T-cell (primary cell): ENCODE measurements around the gene ZC2HC1C. TPM values are rescaled to one million over a fixed set of nuclear protein-coding genes. Genes with fewer than 3 reads are reported as not detected.

Source experiments
- ATAC-seq, 4 experiments: fragments of 200-7000 bp in 3 of 4; fragments of 150-1000 bp in 1 of 4; cut with Tn5 transposase; replicated peaks in 1 of 4; 1 replicate in 3 of 4; 2 replicates in 1 of 4; pipeline ENCODE4 v1.10.0; 2021; ENCODE audit warnings: moderate library complexity in 3 of 4, mild to moderate bottlenecking in 2 of 4, moderate number of reproducible peaks in 1 of 4
- CTCF ChIA-PET, 2 donors: fragments of 300-600 bp; sonication (Branson Sonifier 250); formaldehyde crosslinking; loops; one replicate each; lab custom pipeline; 2022; ENCODE audit warnings: antibody characterized with exemption in 2 of 2; lab: Charles Lee
- POLR2A ChIA-PET, 2 donors: fragments of 300-600 bp; sonication (Branson Sonifier 250); formaldehyde crosslinking; loops; one replicate each; lab custom pipeline; 2022; ENCODE audit warnings: antibody characterized with exemption in 2 of 2; lab: Charles Lee
- DNase-seq, 35 experiments: peaks; one replicate each; pipeline versions ENCODE4 v3.0.0 to v3.0.0-alpha.2; 2013 to 2023
- H3K27ac ChIP-seq: one replicate; pipeline ENCODE4 v1.5.1; 2013; ENCODE audit warnings: low read length
- H3K27me3 ChIP-seq, 2 experiments: replicated peaks in 1 of 2; 1 replicate in 1 of 2; 2 replicates in 1 of 2; pipeline versions ENCODE4 v1.6.1 to v1.7.0; 2013; ENCODE audit warnings: low read length in 1 of 2, mixed read lengths in 1 of 2; ENCODE audit not compliant: control insufficient read depth in 2 of 2, insufficient read depth in 2 of 2; ENCODE audit errors: extremely low read depth in 1 of 2
- H3K36me3 ChIP-seq, 2 donors: 1 replicate in 1 of 2; 2 replicates in 1 of 2; pipeline versions ENCODE4 v1.6.1 to v1.7.0; 2013; ENCODE audit warnings: low read length in 1 of 2; ENCODE audit not compliant: control insufficient read depth in 2 of 2, insufficient read depth in 1 of 2; ENCODE audit errors: extremely low read depth in 1 of 2
- H3K4me1 ChIP-seq, 2 experiments: 1 replicate in 1 of 2; 2 replicates in 1 of 2; pipeline versions ENCODE4 v1.6.1 to v1.7.0; 2013; ENCODE audit warnings: low read length in 2 of 2, mixed read lengths in 1 of 2; ENCODE audit not compliant: insufficient read depth in 2 of 2, control insufficient read depth in 1 of 2; ENCODE audit errors: extremely low read depth in 1 of 2
- H3K4me3 ChIP-seq, 2 donors: 1 replicate in 1 of 2; 2 replicates in 1 of 2; pipeline versions ENCODE4 v1.5.1 to v1.7.0; 2013; ENCODE audit warnings: mild to moderate bottlenecking in 2 of 2, low read length in 1 of 2, moderate library complexity in 1 of 2; ENCODE audit not compliant: control insufficient read depth in 1 of 2; ENCODE audit errors: extremely low read depth in 1 of 2
- H3K9me3 ChIP-seq: 2 replicates; pipeline ENCODE4 v1.7.0; 2013
- H3K27ac Mint-ChIP-seq, 2 donors: one replicate each; pipeline ENCODE4 v1.8.0; 2020 to 2021; ENCODE audit warnings: mild to moderate bottlenecking in 2 of 2, mixed read lengths in 2 of 2
- H3K27me3 Mint-ChIP-seq, 2 donors: one replicate each; pipeline ENCODE4 v1.8.0; 2021 to 2022; ENCODE audit warnings: mixed read lengths in 2 of 2
- H3K36me3 Mint-ChIP-seq: one replicate; pipeline ENCODE4 v1.8.0; 2021; ENCODE audit warnings: mixed read lengths
- H3K4me1 Mint-ChIP-seq, 3 donors: one replicate each; pipeline ENCODE4 v1.8.0; 2020 to 2022; ENCODE audit warnings: mixed read lengths in 3 of 3, mild to moderate bottlenecking in 1 of 3
- H3K4me3 Mint-ChIP-seq, 3 donors: one replicate each; pipeline ENCODE4 v1.8.0; 2020 to 2022; ENCODE audit warnings: mild to moderate bottlenecking in 3 of 3, mixed read lengths in 3 of 3, moderate library complexity in 3 of 3
- H3K9me3 Mint-ChIP-seq, 3 donors: one replicate each; pipeline ENCODE4 v1.8.0; 2020 to 2022; ENCODE audit warnings: mixed read lengths in 3 of 3
- WGBS: methylation state at CpG from one replicate; pipeline ENCODE4 v1.1.5; 2013; ENCODE audit warnings: missing lambda C conversion rate; ENCODE audit not compliant: insufficient coverage; 5-methylcytosine and 5-hydroxymethylcytosine counted together
- total RNA-seq, 35 experiments: library from RNA in 6 of 35; stranded (reverse) in 6 of 35; fragments of 120-200 nt in 1 of 35; gene quantifications; one replicate each; pipeline versions ENCODE4 v1.2.1 to v1.2.4 and lab custom pipeline; 2013 to 2026

The ZC2HC1C gene
- total RNA-seq, 5 donors from 2014 or later (not counting 1 experiment from before 2014, with no cell fraction given), result 0.36 to 1.3 (median 0.56) TPM; not detected in 1

DNA sequence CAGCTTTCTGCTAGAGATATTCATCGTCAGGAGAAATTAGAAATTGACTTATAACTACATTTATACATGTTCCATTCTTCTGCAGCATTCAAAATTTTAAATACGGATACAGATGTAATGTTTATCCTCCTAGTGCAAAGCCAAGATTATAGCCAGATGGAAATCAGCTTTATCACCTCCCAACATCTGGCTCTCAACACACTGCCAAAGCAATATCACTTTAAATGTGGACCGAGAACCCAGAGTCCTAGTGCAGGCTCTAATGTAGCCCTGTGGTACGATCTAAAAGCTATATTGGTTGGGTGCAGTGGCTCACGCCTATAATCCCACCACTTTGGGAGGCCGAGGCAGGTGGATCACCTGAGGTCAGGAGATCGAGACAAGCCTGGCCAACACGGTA, 24.7 kb upstream of the ZC2HC1C start:
- ATAC-seq, result no peak
- CTCF ChIA-PET, result no interaction called here
- POLR2A ChIA-PET, result interaction anchor here in 1 of 2 donors (0.5 kb wide), 1 partner anchor 143 kb away, joined by 5 read pairs; no protein-coding TSS in a partner anchor
- WGBS, result 40% methylated on average over 1 of the region's 8 CpGs
- H3K4me1 ChIP-seq, result peaks cover 2 to 4% of the 10 kb centered on the region in 2 experiments
- peaks cover 4 to 18% of the 10 kb centered on the region in 2 donors for H3K36me3 ChIP-seq
- Mint-ChIP-seq H3K36me3 (peaks cover 31% of the 10 kb centered on the region), H3K4me1 (peaks cover 48 to 53% (median 52%) of the 10 kb centered on the region in 3 donors), H3K27me3 (no peaks in the 10 kb centered on the region), H3K9me3 (no peaks in the 10 kb centered on the region), H3K27ac (no peak overlapping the region), H3K4me3 (no peak overlapping the region)
- H3K9me3 ChIP-seq, result peaks cover 2% of the 10 kb centered on the region
- no peak overlapping the region for H3K4me3 ChIP-seq
- no peak for DNase-seq
- no peaks in the 10 kb centered on the region for H3K27me3 ChIP-seq
- H3K27ac ChIP-seq, result no peak overlapping the region

DNA sequence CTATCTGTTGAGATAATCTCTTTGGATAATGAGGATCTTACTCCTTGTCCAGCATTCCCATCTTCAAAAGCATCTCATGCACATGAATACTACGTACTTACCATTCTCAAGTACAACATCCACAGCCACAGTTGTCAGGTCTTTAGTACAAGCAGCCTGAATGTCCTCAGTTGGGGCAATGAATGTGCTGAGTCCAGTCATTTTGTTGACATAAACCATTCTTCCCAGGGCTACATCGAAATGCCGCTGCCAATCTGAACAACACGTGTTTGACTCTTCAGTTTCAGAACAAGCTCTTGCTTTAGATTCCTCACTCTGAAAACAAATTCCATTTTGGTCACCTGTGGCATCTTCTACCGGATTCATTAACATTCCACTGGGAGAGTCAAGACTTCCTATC, 23.2 kb upstream of the ZC2HC1C start:
- Histone ChIP-seq H3K27me3 (no peaks in the 10 kb centered on the region), H3K4me3 (no peak overlapping the region), H3K36me3 (peaks cover under 1 to 11% of the 10 kb centered on the region in 2 donors), H3K4me1 (peaks cover 2 to 13% of the 10 kb centered on the region in 2 experiments), H3K27ac (no peak overlapping the region), H3K9me3 (peaks cover 2% of the 10 kb centered on the region)
- no peak overlapping the region for H3K4me3 Mint-ChIP-seq
- no peak overlapping the region for H3K27ac Mint-ChIP-seq
- peaks cover 27% of the 10 kb centered on the region for H3K36me3 Mint-ChIP-seq
- H3K4me1 Mint-ChIP-seq, result peaks cover 60 to 65% (median 65%) of the 10 kb centered on the region in 3 donors
- CTCF ChIA-PET, result no interaction called here
- 100% methylated on average over 3 of the region's 5 CpGs for WGBS
- POLR2A ChIA-PET, result no interaction called here
- no peaks in the 10 kb centered on the region for H3K9me3 Mint-ChIP-seq
- no peak for ATAC-seq
- no peak for DNase-seq
- no peaks in the 10 kb centered on the region for H3K27me3 Mint-ChIP-seq

DNA sequence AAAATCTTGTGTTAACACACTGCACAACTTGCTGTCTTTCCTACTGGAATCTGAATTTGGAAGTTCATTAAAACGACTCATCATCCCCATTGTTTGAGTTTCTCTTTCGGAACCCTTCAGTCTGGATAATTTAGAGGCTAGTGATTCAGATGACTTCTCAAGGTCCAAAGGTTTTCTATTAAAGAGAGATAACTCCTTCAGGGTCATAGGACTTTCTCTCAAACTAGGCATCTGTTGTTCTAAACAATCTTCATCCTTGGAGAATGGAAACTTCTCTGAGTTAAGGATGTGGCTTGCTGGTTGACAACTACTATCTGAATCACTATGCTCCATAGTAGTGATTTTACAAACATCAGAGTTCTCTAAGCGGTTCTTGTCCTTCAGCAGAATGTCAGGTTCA, 22.5 kb upstream of the ZC2HC1C start:
- Histone ChIP-seq H3K36me3 (peaks cover 0 to 9% of the 10 kb centered on the region in 2 donors), H3K4me3 (no peak overlapping the region), H3K27me3 (no peaks in the 10 kb centered on the region), H3K9me3 (peaks cover 2% of the 10 kb centered on the region), H3K27ac (no peak overlapping the region), H3K4me1 (peaks cover 2 to 17% of the 10 kb centered on the region in 2 experiments)
- DNase-seq, result no peak
- Mint-ChIP-seq H3K36me3 (peaks cover 26% of the 10 kb centered on the region), H3K9me3 (no peaks in the 10 kb centered on the region), H3K27me3 (no peaks in the 10 kb centered on the region), H3K4me3 (no peak overlapping the region), H3K4me1 (peaks cover 65 to 70% (median 66%) of the 10 kb centered on the region in 3 donors), H3K27ac (no peak overlapping the region)
- POLR2A ChIA-PET, result interaction anchor here in 1 of 2 donors (0.6 kb wide), 1 partner anchor 105 kb away, joined by 4 read pairs; no protein-coding TSS in a partner anchor
- ATAC-seq, result no peak
- WGBS, result no CpG with 5 or more reads among the region's 3 CpGs
- CTCF ChIA-PET, result no interaction called here

DNA sequence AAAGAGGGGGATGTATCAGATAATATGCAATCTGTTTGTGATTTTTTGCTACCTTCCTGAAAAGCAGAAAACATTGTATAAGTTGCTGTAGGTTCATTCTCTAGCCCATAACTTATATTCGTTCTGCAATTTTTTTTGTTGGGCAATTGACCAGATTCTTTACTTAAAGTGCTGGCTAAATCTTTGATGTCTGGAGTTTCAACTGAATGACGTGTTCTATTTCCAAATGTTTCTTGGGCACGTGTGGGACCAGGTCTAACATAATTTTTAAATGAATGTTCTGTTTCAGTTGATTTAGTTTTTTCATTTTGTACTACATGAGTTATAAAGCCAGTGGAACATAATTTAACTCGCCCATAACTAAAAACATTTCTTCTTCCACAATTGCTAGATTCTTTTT, 21.9 kb upstream of the ZC2HC1C start:
- H3K27me3 ChIP-seq, result no peaks in the 10 kb centered on the region
- H3K4me1 ChIP-seq, result peaks cover 2 to 17% of the 10 kb centered on the region in 2 experiments
- Mint-ChIP-seq H3K27me3 (no peaks in the 10 kb centered on the region), H3K4me1 (peaks cover 64 to 70% (median 68%) of the 10 kb centered on the region in 3 donors), H3K4me3 (no peak overlapping the region), H3K27ac (no peak overlapping the region), H3K36me3 (peaks cover 23% of the 10 kb centered on the region), H3K9me3 (no peaks in the 10 kb centered on the region)
- WGBS, result no CpG with 5 or more reads among the region's 4 CpGs
- no peak overlapping the region for H3K4me3 ChIP-seq
- H3K36me3 ChIP-seq, result peaks cover 0 to 6% of the 10 kb centered on the region in 2 donors
- peaks cover 2% of the 10 kb centered on the region for H3K9me3 ChIP-seq
- DNase-seq, result no peak
- ATAC-seq, result no peak
- CTCF ChIA-PET, result no interaction called here
- POLR2A ChIA-PET, result no interaction called here
- no peak overlapping the region for H3K27ac ChIP-seq

DNA sequence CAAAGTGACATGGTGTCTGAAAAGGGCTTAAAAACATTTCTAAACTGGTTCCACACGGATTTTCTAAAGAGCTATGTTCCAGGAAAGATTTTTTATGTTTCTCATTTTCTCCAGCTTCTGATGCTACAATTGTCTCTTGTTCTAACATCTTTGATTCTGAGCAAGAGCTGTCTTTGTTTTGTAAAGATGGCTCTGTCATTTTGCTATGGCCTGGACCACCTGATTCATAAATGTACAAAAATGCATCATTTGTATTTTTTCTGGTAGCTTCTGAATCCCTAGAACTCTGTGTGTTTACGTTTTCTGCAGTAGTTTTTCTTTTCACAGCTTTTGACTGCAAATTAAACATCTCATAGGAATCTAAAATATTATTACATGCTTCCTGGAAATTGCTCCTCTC, 21.3 kb upstream of the ZC2HC1C start:
- H3K9me3 ChIP-seq, result peaks cover 2% of the 10 kb centered on the region
- H3K4me3 ChIP-seq, result no peak overlapping the region
- DNase-seq (no peak), ATAC-seq (no peak)
- Mint-ChIP-seq H3K4me3 (no peak overlapping the region), H3K36me3 (peaks cover 23% of the 10 kb centered on the region), H3K27ac (no peak overlapping the region), H3K4me1 (peaks cover 64 to 70% (median 68%) of the 10 kb centered on the region in 3 donors), H3K27me3 (no peaks in the 10 kb centered on the region), H3K9me3 (no peaks in the 10 kb centered on the region)
- ChIA-PET POLR2A (interaction anchor here (0.6 to 1.1 kb wide), 3 partner anchors 16 to 79 kb away, joined by 3 to 6 read pairs (median 3); partner anchors contain the start of gene ACYP1 (in 2 of the 2)), CTCF (no interaction called here)
- WGBS, result 83% methylated on average over 1 of the region's 2 CpGs
- peaks cover 2 to 17% of the 10 kb centered on the region in 2 experiments for H3K4me1 ChIP-seq
- H3K36me3 ChIP-seq, result peaks cover 0 to 3% of the 10 kb centered on the region in 2 donors
- H3K27me3 ChIP-seq, result no peaks in the 10 kb centered on the region
- H3K27ac ChIP-seq, result no peak overlapping the region

DNA sequence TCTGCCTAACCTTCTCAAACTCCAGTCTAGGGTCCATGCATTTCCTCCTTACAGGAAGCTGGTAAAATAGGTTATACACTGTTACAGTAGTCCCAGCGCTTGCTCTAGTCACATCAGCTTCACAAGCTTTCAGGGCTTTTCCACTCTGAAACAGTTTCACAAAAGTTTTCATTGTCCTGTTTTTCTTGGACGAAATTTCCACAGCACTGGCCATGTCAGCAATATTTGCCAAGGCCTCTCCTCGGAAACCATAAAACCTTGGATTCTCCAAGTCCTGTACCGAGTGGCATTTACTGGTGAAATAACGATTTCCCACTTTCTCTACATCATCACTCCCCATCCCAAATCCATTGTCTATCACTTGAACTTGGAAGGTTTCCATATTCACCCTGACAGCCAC, 20.3 kb upstream of the ZC2HC1C start:
- H3K27me3 ChIP-seq, result no peaks in the 10 kb centered on the region
- peaks cover 18% of the 10 kb centered on the region for H3K36me3 Mint-ChIP-seq
- 97% methylated on average over 4 of the region's 5 CpGs for WGBS
- no peaks in the 10 kb centered on the region for H3K27me3 Mint-ChIP-seq
- no peak for DNase-seq
- no peak overlapping the region for H3K27ac Mint-ChIP-seq
- H3K4me1 Mint-ChIP-seq, result peaks cover 62 to 70% (median 65%) of the 10 kb centered on the region in 3 donors
- H3K4me3 ChIP-seq, result no peak overlapping the region
- no peak overlapping the region for H3K4me3 Mint-ChIP-seq
- ChIA-PET POLR2A (interaction anchor here (0.6 to 1.4 kb wide), 3 partner anchors 13 to 15 kb away, joined by 3 to 6 read pairs (median 6); partner anchors contain the start of gene ACYP1 (in 1 of the 2)), CTCF (interaction anchor here (0.5 to 0.6 kb wide), 2 partner anchors 13 to 246 kb away, joined by 3 to 9 read pairs; no protein-coding TSS in a partner anchor)
- no peak overlapping the region for H3K27ac ChIP-seq
- H3K36me3 ChIP-seq, result no peaks in the 10 kb centered on the region
- H3K4me1 ChIP-seq, result peaks cover 2 to 17% of the 10 kb centered on the region in 2 experiments
- ATAC-seq, result no peak
- no peaks in the 10 kb centered on the region for H3K9me3 Mint-ChIP-seq
- H3K9me3 ChIP-seq, result peaks cover 2% of the 10 kb centered on the region
